Loucy (cell line): ENCODE results near the gene YIPF5.

Source experiments
- H2AFZ ChIP-seq: fragments of 200-600 bp; sonication (generic); 2 replicates; pipeline ENCODE4 v1.6.0; 2016; ENCODE audit warnings: antibody characterized with exemption, mild to moderate bottlenecking, low read length, moderate library complexity
- H3F3A ChIP-seq: fragments of 200-600 bp; 2 replicates; pipeline ENCODE4 v1.6.0; 2016; ENCODE audit warnings: antibody characterized with exemption, low read depth, mild to moderate bottlenecking
- H3K27me3 ChIP-seq: fragments of 200-600 bp; sonication (generic); 2 replicates; pipeline ENCODE4 v1.6.1; 2014; ENCODE audit warnings: low read length, mild to moderate bottlenecking; ENCODE audit not compliant: insufficient read depth, poor library complexity, severe bottlenecking
- H3K36me3 ChIP-seq: fragments of 200-600 bp; sonication (generic); 2 replicates; pipeline ENCODE4 v1.6.1; 2016; ENCODE audit warnings: low read length; ENCODE audit not compliant: insufficient read depth
- H3K4me1 ChIP-seq: fragments of 200-600 bp; sonication (generic); 2 replicates; pipeline ENCODE4 v1.5.1; 2014; ENCODE audit warnings: low read length, mild to moderate bottlenecking; ENCODE audit not compliant: insufficient read depth, poor library complexity, severe bottlenecking
- H3K4me2 ChIP-seq: fragments of 200-600 bp; sonication (generic); 2 replicates; pipeline ENCODE4 v1.6.0; 2014; ENCODE audit warnings: antibody characterized with exemption, low read length, low read depth, mild to moderate bottlenecking; ENCODE audit not compliant: poor library complexity, severe bottlenecking
- H3K4me3 ChIP-seq: fragments of 200-600 bp; sonication (generic); 2 replicates; pipeline ENCODE4 v1.5.1; 2014; ENCODE audit warnings: low read length, mild to moderate bottlenecking, mixed read lengths; ENCODE audit not compliant: poor library complexity, severe bottlenecking
- H3K79me2 ChIP-seq: fragments of 200-600 bp; sonication (generic); 2 replicates; pipeline ENCODE4 v1.6.1; 2014; ENCODE audit warnings: low read length; ENCODE audit not compliant: insufficient read depth
- H3K9ac ChIP-seq: fragments of 200-600 bp; sonication (generic); 2 replicates; pipeline ENCODE4 v1.6.0; 2014; ENCODE audit warnings: mild to moderate bottlenecking, low read depth, low read length, moderate library complexity; ENCODE audit not compliant: poor library complexity, severe bottlenecking
- H3K9me2 ChIP-seq: fragments of 200-600 bp; sonication (generic); replicated peaks from 2 replicates; pipeline ENCODE4 v1.6.1; 2016; ENCODE audit warnings: low read depth, low read length, mixed read lengths
- H3K9me3 ChIP-seq: fragments of 200-600 bp; sonication (generic); 2 replicates; pipeline ENCODE4 v1.6.1; 2014; ENCODE audit warnings: mild to moderate bottlenecking, antibody characterized with exemption, low read length, low read depth; ENCODE audit not compliant: insufficient read depth
- H4K20me1 ChIP-seq: fragments of 200-600 bp; sonication (generic); 2 replicates; pipeline ENCODE4 v1.6.0; 2014; ENCODE audit warnings: antibody characterized with exemption, low read length, mild to moderate bottlenecking; ENCODE audit not compliant: insufficient read depth, poor library complexity, severe bottlenecking
- EZH2phosphoT487 ChIP-seq: fragments of 200-600 bp; IDR thresholded peaks from 2 replicates; pipeline ENCODE4 v1.6.1; 2018; ENCODE audit warnings: antibody characterized with exemption, mild to moderate bottlenecking, moderate library complexity, borderline replicate concordance
- TF ChIP-seq, protein P1 (sequence below): fragments of 200-600 bp; sonication (generic); conservative IDR thresholded peaks from 2 replicates; pipeline ENCODE4 v1.5.1; 2014; ENCODE audit warnings: mild to moderate bottlenecking, antibody characterized with exemption, low read length

Gene YIPF5

DNA sequence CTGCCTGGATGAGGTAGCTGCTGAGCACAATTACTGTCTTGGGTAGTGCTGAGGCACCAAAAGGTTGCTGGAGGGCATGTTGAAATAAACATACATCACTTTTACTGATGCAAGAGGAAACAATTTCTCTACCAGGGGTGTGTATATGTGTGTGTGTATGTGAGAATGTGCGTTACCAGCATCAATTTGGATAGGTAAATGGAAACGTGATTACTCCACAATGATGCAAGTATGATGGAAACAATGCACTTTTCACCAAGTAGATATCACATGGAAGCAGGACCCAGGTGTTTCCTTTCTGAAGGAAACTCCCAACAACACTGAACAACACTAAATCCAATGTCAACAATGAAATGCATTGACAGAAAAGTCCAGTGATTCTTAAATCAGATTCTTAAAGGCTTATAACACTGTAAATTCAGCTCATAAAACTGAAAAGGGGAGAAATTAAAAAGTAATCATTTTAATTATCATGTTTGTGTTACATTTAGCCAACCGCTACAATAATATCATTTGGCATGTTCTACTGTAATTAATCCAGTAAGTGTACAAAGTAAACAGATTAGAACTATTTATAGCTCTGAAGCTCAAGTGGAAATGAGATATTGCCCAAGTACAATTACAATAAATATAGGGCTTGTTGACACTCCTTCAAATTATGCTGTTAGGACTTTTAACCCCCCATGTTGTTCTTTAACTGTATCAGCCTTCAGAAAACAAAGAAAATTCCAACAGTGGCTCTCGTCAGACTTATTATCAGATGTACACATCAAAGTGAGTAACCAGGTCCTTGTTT is 25.3 kb downstream of the YIPF5 start:
- Histone ChIP-seq H3K9me2 (no peaks in the 10 kb centered on the region), H3K4me1 (no peaks in the 10 kb centered on the region), H3K9ac (no peak overlapping the region), H3K79me2 (no peaks in the 10 kb centered on the region), H2AFZ (no peak overlapping the region), H3K4me3 (no peak overlapping the region), H3F3A (no peaks in the 10 kb centered on the region), H3K9me3 (no peaks in the 10 kb centered on the region), H3K36me3 (no peaks in the 10 kb centered on the region), H3K27me3 (no peaks in the 10 kb centered on the region), H3K4me2 (no peak overlapping the region), H4K20me1 (no peaks in the 10 kb centered on the region)
- TF ChIP-seq EZH2phosphoT487: no peak

DNA sequence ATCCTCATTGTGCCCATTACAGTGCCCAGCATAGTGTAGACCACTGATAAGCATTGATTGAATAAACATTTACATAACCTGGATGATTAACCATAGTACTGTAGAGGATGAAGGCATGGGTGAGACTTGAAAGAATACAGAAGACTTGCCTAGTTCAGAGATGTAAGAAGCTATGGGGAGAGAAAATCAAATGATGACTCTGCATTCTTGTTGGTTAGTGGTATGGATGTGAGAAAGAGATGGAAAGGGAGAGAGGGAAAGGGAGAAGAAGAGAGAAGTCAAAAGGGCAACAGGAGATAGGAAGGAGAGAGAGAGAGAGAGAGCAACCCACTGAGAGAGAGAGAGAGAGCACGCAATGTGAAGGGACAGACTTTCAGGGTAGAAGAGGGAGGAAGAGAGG is 26.8 kb downstream of the YIPF5 start:
- no peaks in the 10 kb centered on the region for H3K4me1 ChIP-seq
- H3K9me3 ChIP-seq: no peaks in the 10 kb centered on the region
- no peaks in the 10 kb centered on the region for H3K79me2 ChIP-seq
- no peak overlapping the region for H3K9ac ChIP-seq
- no peak overlapping the region for H2AFZ ChIP-seq
- no peaks in the 10 kb centered on the region for H3F3A ChIP-seq
- TF ChIP-seq, protein P1, sequence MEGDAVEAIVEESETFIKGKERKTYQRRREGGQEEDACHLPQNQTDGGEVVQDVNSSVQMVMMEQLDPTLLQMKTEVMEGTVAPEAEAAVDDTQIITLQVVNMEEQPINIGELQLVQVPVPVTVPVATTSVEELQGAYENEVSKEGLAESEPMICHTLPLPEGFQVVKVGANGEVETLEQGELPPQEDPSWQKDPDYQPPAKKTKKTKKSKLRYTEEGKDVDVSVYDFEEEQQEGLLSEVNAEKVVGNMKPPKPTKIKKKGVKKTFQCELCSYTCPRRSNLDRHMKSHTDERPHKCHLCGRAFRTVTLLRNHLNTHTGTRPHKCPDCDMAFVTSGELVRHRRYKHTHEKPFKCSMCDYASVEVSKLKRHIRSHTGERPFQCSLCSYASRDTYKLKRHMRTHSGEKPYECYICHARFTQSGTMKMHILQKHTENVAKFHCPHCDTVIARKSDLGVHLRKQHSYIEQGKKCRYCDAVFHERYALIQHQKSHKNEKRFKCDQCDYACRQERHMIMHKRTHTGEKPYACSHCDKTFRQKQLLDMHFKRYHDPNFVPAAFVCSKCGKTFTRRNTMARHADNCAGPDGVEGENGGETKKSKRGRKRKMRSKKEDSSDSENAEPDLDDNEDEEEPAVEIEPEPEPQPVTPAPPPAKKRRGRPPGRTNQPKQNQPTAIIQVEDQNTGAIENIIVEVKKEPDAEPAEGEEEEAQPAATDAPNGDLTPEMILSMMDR: no peak
- TF ChIP-seq EZH2phosphoT487: no peak
- H4K20me1 ChIP-seq: no peaks in the 10 kb centered on the region
- H3K4me3 ChIP-seq: no peak overlapping the region
- H3K4me2 ChIP-seq: no peak overlapping the region
- no peaks in the 10 kb centered on the region for H3K36me3 ChIP-seq
- no peaks in the 10 kb centered on the region for H3K9me2 ChIP-seq
- no peaks in the 10 kb centered on the region for H3K27me3 ChIP-seq

DNA sequence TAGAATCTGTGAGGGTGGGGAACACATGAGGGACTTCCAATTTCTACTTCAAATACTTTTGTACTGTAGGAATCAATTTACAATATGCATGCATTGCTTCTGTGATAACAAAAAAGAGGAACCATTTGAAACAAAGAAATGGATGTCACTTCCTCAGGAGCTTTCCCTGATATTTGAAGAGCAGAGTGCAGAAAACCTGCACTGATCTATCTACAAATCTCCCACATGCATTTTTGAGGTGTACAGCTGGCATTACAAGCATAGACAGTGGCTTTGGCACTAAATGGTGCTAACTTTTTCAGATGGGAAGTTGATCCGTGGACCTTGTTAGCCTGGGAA is 27.7 kb downstream of the YIPF5 start:
- H3K9me2 ChIP-seq: no peaks in the 10 kb centered on the region
- H3K36me3 ChIP-seq: no peaks in the 10 kb centered on the region
- H2AFZ ChIP-seq: peak overlapping the region; percentile 81
- H4K20me1 ChIP-seq: no peaks in the 10 kb centered on the region
- H3K9ac ChIP-seq: no peak overlapping the region
- H3K4me3 ChIP-seq: no peak overlapping the region
- TF ChIP-seq, protein P1: no peak
- TF ChIP-seq EZH2phosphoT487: no peak
- H3K9me3 ChIP-seq: no peaks in the 10 kb centered on the region
- no peaks in the 10 kb centered on the region for H3F3A ChIP-seq
- H3K27me3 ChIP-seq: no peaks in the 10 kb centered on the region
- no peaks in the 10 kb centered on the region for H3K79me2 ChIP-seq
- H3K4me1 ChIP-seq: no peaks in the 10 kb centered on the region
- no peak overlapping the region for H3K4me2 ChIP-seq
